HL-60/S4 (cell line): Measurements from ENCODE around the gene RSPH4A.
"Not testable (repeated sequence)": the region's sequence is repeated elsewhere in the genome, so short reads cannot be mapped to it uniquely, and the experiment has no call there.

Experiments
- in situ Hi-C: fragments of 300-500 bp; cut with MboI; formaldehyde crosslinking; loops from 2 replicates; pipeline ENCODE4 v1.14.3; 2022; ENCODE audit warnings: low sequenced_read_pairs

RSPH4A gene

DNA sequence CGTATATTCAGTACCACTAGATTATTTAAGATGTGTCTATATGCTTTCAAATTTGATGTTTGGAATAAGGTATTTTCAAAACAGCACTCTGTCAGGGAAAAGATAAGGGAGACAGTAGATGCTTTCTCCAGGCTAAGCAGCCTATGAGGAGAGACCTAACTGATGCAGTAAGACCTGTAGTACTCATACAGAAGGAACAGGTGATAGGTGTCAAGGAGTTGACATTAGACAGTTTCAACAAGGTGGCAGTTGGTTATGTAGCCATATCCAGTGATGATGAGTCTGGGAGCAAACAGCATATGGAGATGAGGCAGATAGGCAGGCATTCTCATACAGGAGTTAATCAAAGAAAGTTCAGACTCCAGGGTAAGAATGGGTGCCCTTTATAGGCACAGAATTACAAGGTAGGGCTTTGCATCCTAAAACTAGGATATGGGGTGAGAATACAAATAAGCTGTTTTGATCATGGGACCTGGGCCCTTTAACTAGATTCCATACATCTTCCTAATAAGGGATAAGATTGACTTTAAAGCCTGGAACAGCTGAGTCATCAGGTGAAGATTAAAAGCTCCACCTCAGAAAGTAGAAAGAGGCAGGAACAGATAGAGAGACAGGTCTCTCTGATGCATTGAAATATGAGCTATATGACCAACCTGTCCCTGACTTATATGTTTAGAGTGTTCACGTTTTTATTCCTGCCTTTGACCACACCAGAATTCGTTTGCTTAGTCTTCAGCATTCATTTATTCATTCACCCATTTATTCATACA lies 7.9 kb downstream of the RSPH4A start:
- in situ Hi-C loops, result no loop called here

DNA sequence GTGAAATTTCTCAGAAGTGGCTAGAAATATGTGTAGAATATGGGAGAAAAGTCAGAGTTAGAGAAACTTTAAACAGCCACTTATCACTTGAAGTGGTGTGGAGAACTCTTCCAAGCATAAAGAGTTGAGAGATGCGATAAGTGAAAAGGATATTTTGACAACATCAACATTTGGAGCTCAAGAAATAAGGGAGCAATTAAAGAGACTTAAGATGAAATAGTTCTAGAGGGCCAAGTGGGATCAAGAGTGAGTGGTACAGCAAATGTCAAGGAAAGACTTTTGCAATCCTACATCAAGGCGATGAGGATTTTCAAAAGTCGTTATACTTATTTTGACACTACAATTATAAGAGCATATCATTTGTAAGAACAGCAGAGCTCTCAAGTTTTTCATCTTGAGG lies 9.6 kb downstream of the RSPH4A start:
- in situ Hi-C loops, result no loop called here

DNA sequence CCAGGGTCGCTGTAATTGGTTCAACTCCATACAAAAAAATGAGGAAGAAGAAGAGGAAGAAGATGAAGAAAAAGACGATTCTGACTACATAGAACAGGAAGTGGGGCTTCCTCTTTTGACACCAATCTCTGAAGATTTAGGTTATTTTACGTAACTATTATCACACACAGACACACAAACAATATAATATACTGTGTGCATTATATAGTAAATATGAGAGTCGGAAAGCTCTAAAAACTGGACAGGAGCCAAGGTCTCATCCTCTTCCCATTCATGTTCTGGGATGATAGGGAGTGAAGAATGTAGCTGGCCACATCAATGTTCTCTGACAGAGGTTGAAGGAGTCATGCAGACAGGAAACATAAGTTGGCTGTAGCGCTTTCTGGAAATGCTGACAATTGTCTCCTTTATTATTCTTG lies 13.3 kb downstream of the RSPH4A start:
- in situ Hi-C loops, result no loop called here

- in situ Hi-C loops, result no loop called here
Measured at GRCh38 chr6:116631379-116631990, 15.2 kb downstream of the RSPH4A start.

DNA sequence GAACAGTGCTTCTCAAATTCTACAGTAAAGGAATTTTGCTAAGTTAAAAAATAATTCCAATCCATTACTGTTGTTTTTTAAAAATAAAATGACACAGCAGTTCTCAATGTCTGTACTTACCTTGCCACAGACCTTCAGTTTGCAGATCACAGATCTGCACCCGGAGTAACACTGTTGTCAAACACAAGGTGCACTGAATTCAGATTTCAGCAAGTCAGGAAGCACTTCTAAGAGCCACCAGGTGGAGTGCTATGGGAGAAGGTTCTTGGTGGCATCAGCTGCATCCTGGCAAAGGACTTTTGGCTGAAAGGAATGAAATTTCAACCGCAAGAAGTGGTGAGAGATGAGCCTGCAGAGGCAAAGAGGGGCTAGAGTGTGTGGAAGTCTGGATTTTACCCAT lies 17.4 kb downstream of the RSPH4A start:
- in situ Hi-C loops, result no loop called here

DNA sequence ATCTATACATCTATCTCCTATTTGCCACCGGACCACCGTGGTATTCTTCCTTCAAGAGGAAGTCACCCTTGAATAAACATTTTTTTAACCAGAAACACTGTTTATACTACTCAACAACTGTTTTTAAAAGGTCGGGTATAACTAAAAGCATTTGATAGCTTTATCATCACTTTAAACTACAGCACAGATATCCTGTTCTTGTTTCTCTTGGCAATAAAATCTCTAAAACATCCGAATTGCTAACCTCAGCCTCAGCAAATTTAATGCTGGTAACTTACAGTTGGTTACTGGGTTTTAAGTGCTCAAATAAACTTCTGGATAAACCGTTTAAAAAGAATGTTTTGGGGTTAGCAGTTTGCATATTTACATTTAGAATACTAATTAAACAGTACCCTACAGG lies 31.9 kb downstream of the RSPH4A start:
- in situ Hi-C loops, result no loop called here

GRCh38 chr6:116649129-116649528 lies 32.9 kb downstream of the RSPH4A start:
- in situ Hi-C loops, result no loop called here

DNA sequence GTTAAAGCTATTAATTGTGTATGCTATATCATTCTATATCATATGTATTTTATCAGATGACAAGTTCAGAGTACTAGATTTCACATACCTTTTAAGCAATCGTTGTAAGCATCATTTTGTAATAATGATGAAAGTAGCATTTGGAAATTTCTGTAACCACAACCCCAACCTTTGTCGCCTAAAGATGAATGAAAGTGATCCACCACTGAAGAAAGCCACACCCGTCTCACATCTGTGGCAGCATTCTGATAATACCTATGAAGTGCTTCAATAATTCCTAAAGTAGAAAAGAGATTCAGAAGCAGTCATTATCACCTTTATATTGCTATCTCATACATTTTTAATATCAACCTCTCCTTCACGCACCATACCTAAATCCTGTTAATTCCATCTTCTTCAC lies 35.6 kb downstream of the RSPH4A start:
- in situ Hi-C loops, result no loop called here

- in situ Hi-C loops, result no loop called here
Measured at GRCh38 chr6:116661594-116661993, 45.3 kb downstream of the RSPH4A start.

GRCh38 chr6:116662202-116662601 lies 45.9 kb downstream of the RSPH4A start:
- in situ Hi-C loops, result no loop called here

- in situ Hi-C loops, result no loop called here
Measured at GRCh38 chr6:116663308-116663707, 47.0 kb downstream of the RSPH4A start.

GRCh38 chr6:116664169-116664568 lies 47.9 kb downstream of the RSPH4A start:
- in situ Hi-C loops, result not testable (repeated sequence)

DNA sequence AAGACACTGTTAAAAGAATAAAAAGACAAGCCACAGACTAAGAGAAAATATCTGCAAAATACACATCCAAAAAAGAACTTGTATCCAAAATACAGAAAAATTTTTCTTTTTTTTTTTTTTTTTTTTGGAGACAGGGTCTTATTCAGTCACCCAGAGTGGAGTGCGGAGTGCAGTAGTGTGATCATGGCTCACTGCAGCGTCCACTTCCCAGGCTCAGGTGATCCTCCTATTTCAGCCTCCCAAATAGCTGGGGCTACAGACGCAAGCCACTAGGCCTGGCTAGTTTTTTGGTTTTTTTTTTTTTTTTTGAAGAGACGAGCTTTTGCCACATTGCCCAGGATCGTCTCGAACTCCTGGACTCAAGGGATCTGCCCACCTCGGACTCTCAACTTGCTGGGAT lies 49.2 kb downstream of the RSPH4A start:
- in situ Hi-C loops, result no loop called here

DNA sequence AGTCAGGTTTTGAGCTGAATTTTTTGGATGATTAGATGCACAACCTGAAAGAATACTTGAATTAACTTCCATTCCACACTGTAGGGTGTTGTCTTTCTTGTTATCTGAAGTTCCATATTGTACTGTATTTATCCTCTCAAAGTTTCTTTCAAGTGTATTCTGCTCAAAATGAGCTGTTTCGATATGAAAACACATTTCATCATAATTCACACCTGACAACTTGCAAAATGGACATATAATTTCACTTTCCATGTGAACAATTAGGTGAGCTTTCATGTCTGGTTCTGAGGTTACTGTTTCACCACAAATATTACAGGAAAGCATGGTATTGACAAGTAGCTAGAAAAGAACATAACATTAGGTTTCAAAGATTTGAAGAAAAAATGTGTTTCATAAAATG lies 50.6 kb downstream of the RSPH4A start:
- in situ Hi-C loops, result no loop called here

GRCh38 chr6:116667623-116668022 lies 51.3 kb downstream of the RSPH4A start:
- in situ Hi-C loops, result no loop called here

- in situ Hi-C loops, result no loop called here
Measured at GRCh38 chr6:116672306-116672705, 56.0 kb downstream of the RSPH4A start.

- in situ Hi-C loops, result no loop called here
Measured at GRCh38 chr6:116676021-116676420, 59.7 kb downstream of the RSPH4A start.

DNA sequence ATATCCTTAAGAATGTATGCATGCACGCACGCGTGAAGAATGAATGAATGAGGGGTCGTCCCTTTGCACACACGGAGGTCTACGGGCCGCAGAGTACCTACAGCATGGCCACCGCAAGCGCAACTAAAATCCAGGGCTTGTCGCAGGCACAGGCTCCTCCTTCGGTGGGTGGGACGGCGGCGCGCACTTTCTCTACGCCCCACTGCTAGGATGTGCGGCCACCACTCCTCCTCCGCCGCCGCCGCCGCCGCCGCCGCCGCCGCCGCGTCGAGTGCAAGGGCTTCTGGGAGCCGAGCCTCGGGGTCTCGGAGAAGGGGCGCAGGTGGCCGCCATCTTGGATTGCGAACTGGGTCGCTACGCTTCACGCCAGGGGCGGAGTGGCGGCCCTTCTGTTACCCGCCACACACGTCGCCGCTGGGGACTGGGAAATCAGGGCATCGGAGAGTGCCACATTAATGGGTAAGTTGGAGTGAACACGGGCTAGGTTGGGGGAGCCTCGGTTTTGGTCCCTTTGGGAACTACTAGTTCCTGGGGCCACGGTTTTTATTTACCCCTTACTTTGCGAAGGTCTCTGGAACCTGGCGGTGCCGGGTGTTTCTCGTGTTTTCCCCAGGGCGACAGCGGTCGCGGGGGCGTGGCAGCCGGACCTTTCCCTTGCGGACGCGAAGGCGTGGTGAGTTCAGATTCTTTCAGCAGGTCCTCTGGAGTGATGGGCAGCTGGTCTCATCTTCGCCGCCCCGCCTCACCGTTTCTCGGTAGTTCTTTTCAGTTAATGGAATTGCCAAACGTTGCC lies 64.8 kb downstream of the RSPH4A start, which contains the start of gene KPNA5:
TSS of gene KPNA5 (plus strand) at position 332 of the 793 bp plus-strand sequence. CDS start at position 456, 124 bp downstream.
- in situ Hi-C loops, result no loop called here

- in situ Hi-C loops, result no loop called here
Measured at GRCh38 chr6:116682334-116682712, 66.0 kb downstream of the RSPH4A start.
